GM12873 (cell line): ENCODE data around the gene KIRREL3.

Experiments
- TF ChIP-seq, protein P1 (sequence below): IDR thresholded peaks from 2 replicates; pipeline ENCODE4 v1.5.1; 2012; ENCODE audit warnings: low read depth, mild to moderate bottlenecking, moderate library complexity, low read length, control low read depth; ENCODE audit not compliant: insufficient read depth; ENCODE audit errors: missing control alignments

Gene KIRREL3

DNA sequence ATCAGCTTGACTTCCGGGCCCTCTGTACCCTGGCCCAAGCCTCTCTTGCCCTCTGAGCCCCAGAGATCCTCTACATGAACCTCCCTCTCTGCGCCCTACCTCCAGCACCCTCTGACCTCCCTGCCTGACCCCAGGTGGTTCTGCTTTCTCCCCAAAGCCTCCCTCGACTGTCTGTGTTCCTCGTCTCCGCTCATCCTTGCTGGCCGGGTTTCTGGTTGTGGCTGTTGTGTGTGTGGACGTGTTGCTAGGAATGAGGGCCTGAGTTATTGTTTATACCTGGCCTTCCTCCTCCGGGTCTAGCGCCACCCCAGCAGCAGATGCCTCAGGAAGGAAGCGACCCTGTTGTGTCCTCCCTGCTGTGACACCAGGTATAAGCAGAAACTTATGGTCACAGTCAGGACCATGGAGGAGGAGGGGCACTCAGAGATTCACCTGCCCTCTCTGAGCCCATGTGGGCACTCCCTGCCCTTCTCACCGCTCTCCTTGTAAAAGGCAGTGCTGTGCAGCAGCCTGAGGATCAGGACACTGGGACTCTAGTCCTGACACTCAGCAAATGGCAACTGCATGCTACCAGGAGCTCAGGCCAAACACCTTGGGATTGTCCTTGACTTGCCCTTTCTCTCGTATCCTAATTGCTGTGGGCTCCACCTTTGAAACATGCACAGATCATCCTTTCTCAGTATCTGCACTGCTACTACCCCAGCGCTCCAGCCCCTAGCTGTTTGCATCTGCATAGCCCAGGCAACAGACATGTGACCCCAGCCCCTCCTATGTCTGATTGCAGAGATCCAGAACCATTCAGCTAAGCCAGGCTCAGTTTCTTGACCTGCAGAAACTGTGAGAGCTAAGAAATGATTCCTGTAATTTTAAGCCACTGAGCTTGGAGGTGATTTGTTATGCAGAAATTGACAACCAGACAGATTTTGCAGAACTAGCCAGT is 505.0 kb downstream of the KIRREL3 start:
- TF ChIP-seq, protein P1, sequence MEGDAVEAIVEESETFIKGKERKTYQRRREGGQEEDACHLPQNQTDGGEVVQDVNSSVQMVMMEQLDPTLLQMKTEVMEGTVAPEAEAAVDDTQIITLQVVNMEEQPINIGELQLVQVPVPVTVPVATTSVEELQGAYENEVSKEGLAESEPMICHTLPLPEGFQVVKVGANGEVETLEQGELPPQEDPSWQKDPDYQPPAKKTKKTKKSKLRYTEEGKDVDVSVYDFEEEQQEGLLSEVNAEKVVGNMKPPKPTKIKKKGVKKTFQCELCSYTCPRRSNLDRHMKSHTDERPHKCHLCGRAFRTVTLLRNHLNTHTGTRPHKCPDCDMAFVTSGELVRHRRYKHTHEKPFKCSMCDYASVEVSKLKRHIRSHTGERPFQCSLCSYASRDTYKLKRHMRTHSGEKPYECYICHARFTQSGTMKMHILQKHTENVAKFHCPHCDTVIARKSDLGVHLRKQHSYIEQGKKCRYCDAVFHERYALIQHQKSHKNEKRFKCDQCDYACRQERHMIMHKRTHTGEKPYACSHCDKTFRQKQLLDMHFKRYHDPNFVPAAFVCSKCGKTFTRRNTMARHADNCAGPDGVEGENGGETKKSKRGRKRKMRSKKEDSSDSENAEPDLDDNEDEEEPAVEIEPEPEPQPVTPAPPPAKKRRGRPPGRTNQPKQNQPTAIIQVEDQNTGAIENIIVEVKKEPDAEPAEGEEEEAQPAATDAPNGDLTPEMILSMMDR: no peak

DNA sequence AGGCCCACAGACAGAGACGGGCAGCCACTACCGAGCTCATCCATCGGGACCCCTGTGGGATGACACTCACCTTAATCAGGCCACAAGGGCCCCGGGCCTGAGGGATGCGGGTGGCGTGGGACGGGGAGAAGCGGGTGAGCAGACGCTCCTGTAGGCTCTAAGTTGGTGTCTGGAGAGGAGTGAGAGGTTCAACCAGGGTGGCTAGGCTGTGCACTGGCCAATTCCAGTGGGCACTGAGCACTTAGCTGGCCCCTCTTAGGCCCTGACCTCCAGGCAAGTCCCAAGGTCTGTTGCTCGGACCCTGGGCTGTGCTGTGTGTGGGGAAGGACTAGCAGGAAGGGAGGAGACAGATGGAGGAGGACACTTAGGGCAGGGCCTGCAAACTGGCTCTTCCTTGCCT is 505.7 kb downstream of the KIRREL3 start:
- TF ChIP-seq, protein P1: no peak

DNA sequence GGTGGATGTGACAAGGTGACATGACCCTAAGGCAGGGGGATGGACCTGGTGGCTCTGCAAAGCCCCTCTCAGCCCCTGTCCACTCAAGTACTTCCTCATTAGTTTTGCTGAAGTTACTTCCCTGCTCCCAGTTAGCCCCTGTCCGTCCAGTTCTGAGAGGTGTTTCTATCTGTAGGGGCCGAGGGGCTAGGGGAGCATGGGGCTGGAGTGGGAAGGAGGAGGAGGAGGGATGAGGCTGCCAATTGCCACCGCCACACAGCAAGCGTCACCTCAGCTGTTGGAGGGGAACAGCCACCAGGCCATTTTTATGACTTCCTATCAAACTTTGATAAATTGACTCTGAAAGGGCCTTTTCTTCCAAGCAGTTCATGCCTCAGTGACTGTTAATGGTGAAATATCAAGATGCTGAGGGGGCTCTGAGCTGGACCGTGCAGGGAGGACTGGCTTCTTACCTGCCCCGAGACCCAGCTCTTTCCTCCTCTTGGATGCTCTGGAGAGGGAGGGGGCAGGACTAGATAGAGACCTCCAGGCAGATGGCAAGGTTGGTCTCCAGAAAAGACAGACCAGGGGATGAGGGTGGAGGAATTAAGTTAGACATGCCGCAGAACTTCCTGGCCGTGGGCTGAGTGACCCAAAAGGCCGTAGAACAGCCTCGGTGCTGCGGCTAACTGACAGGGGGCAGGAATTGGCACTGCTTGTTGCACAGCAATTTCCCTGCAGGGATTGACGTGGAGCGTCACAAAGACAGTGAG is 508.1 kb downstream of the KIRREL3 start:
- TF ChIP-seq, protein P1: no peak

DNA sequence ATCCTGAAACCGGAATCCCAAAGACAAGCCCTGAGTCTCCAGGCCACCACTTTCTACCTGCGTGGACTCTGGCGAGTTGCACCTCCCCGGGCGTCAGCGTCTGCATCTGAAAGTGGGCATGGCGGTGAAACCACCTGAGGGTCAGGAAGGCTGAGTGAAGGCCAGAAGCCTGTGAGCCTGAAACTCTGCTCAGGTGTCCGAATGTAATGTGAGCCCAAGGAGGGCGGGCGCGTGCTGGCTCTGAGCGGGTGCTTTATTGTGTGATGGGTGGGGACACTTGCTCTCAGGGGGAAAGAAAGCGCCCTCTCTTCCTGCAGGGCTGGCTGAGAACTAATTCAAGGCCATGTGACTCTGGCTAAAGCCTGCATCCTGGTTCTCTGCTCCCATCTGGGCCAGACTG is 509.5 kb downstream of the KIRREL3 start:
- TF ChIP-seq, protein P1: no peak

DNA sequence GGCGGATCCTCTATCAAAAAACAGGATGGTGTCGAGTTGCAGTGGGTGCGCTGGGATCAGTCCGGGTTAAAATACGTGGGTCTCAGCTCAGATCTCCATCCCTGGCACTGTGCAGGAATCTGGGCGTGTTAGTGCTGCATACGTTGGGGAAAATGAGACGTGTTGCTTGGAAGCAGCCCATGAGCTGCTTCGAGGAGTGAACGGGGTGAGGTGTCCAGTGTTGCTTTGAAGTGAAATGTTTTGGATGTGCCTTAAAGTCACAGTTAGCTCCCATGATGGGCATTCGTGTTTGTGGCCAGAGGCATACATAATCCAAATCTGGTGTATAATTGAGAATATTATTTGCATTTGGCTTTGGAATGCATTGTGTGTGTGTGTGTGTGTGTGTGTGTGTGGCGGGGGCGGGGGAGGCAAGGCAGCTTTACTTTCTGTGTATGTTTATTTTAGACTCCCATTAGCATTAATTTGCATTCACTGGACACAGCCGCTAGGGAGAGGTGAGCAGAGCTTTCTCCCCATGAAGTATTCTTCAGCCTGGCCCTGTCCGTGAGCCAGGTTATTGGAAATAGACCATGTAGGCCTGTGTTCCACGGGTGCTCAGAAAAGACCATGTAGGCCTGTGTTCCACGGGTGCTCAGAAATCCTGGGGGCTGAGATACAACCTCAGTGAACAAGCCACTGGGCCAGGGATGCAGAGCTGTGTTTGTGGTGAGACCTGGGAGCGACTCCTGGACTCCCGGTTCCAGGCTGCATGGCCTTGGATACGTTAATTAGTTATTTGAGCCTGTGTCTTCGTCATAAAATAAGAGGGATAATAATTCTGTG is 510.5 kb downstream of the KIRREL3 start:
- TF ChIP-seq, protein P1: no peak

DNA sequence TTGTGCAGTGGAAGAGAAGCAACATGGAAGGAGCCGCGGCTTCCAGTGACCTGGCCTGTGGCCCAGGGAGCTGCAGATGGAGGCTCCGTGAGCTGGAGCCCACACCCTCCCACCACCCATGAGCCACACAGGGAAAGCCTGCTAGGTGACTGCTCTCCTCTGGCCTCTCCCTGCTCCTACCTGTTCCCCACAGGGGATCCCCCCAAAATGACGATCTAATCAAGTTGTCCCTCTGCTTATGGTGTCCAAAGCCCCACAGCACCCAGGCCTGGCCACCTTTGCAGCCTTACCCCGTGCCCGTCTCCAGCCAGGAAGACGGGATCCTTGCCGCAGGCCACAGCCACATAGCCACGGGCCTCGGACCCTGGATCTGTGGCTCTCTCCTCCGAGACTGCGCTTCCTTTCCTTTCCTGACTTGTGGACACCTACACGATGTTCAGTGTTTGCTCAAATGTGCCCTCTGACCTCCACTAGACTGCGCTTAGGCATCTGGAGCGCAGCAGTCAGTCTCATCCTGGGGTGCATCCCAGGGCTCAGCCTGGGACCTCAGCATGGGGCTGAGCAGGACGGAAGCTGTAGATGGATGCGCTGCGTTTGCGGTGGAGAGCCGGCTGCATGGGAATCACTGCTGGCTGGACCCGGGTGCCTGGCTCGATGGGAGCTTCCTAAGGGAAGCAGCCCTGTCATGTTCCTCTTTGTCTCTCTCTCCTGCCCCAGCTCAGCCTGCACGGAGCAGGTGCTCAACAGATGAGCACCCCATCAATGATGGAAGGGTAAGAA is 511.8 kb downstream of the KIRREL3 start:
- TF ChIP-seq, protein P1: no peak
